Duodenal mucosa (tissue), 2 donors: Measurements from ENCODE around the gene CERS2.

Experiments
- H3K27ac ChIP-seq: one replicate; pipeline ENCODE4 v1.7.0; 2013; ENCODE audit warnings: low read depth, low read length
- H3K27me3 ChIP-seq, 2 donors: one replicate each; pipeline ENCODE4 v1.7.0; 2013; ENCODE audit warnings: low read length in 2 of 2, control low read depth in 1 of 2; ENCODE audit not compliant: insufficient read depth in 2 of 2, control insufficient read depth in 1 of 2
- H3K36me3 ChIP-seq, 2 donors: one replicate each; pipeline ENCODE4 v1.7.0; 2013; ENCODE audit warnings: low read length in 2 of 2, control low read depth in 1 of 2; ENCODE audit not compliant: insufficient read depth in 2 of 2, control insufficient read depth in 1 of 2
- H3K4me1 ChIP-seq, 2 donors: one replicate each; pipeline ENCODE4 v1.7.0; 2013; ENCODE audit warnings: low read length in 2 of 2, control low read depth in 1 of 2; ENCODE audit not compliant: insufficient read depth in 2 of 2, control insufficient read depth in 1 of 2
- H3K4me3 ChIP-seq, 2 donors: one replicate each; pipeline ENCODE4 v1.7.0; 2013; ENCODE audit warnings: low read length in 2 of 2, low read depth in 1 of 2
- H3K9ac ChIP-seq, 2 donors: one replicate each; pipeline ENCODE4 v1.7.0; 2013; ENCODE audit warnings: low read length in 2 of 2, low read depth in 1 of 2
- H3K9me3 ChIP-seq, 2 donors: one replicate each; pipeline ENCODE4 v1.7.0; 2013; ENCODE audit warnings: low read length in 2 of 2, control low read depth in 1 of 2; ENCODE audit not compliant: control insufficient read depth in 1 of 2

CERS2 gene

DNA sequence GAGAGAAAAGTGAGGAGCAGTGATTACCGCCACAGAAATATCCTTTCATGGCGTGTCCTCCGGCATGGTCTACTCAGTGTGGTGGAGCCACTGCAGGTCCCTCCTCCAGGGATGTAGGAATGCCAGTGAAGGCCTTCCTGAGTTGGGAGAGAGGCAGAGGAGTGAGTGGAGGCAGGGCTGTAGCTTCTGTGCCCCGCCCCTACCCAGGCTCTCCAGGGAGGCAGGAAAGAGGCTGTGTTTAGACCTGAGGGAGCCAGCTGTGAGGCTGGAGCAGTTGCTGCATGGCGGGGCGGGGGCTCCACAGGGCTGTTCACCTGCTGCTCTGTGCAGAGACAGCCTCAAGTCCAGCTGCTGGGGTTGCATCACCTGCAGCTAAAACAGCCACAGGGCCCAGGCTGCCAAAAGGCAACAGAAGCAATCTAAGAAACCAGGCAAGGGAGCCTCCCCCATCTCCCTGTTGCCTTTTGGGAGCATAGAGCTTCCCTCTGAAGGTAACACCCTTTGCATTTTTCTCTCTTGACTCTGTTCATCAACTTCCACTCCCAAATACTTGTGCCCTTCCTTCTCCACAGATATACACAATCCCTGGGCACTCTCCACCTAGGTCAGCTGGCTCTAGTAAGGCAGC is 6.7 kb upstream of the CERS2 start:
- H3K4me3 ChIP-seq, result no peak overlapping the region
- H3K27me3 ChIP-seq, result no peaks in the 10 kb centered on the region
- H3K9ac ChIP-seq, result no peak overlapping the region
- no peak overlapping the region for H3K27ac ChIP-seq
- no peaks in the 10 kb centered on the region for H3K9me3 ChIP-seq
- peaks cover 39 to 41% of the 10 kb centered on the region in 2 donors for H3K4me1 ChIP-seq
- no peaks in the 10 kb centered on the region for H3K36me3 ChIP-seq

DNA sequence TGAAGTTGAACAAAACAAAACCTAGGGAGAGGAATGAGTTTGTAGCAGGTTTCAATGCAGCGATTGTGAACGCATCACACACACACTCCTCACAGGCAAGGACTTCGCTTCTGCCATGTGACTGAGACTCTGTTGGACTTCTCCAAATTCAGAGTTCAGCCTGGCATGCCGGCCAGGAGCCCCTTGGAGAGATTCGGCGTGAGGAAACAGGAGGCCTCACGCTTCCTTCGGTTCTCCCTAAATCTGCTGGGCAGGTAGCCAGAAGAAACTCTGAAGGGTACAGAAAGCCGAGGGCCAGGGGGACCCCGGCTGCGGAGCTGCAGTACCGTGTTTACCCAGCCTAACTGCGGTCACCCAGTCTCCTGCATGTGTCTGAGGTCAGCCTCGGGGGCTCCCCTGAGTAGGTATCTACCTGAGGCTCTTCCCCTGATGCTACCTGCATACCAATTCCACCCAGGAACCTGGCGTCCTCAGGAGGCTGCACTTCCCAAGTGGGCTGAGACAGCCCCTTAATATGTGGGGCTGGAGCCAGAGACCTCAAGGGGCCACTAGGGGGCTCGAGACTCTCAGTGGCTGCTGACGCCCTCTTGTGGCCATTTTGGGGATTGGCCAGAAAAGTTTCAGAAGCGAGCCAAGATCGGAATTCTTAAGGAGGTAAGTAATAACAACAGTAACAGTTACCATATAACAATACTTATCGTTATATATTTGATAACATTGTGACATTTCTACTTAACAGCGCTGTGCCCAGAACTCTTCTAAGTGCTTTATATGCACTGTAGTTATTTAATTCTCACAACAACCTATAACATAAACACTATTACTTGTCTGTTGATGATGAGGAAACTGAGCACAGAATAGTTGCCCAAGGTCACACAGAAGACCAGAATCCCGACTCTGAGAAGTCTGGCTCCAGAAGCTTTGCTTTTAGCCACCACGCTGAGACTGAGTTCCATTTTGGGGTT is 4.7 kb upstream of the CERS2 start:
- Histone ChIP-seq H3K9me3 (no peaks in the 10 kb centered on the region), H3K4me3 (peak overlapping the region; percentile 19 to 46), H3K36me3 (no peaks in the 10 kb centered on the region), H3K27ac (no peak overlapping the region), H3K9ac (peak overlapping the region in 1 of 2 donors; percentile 15), H3K4me1 (peaks cover 39 to 41% of the 10 kb centered on the region in 2 donors), H3K27me3 (no peaks in the 10 kb centered on the region)

DNA sequence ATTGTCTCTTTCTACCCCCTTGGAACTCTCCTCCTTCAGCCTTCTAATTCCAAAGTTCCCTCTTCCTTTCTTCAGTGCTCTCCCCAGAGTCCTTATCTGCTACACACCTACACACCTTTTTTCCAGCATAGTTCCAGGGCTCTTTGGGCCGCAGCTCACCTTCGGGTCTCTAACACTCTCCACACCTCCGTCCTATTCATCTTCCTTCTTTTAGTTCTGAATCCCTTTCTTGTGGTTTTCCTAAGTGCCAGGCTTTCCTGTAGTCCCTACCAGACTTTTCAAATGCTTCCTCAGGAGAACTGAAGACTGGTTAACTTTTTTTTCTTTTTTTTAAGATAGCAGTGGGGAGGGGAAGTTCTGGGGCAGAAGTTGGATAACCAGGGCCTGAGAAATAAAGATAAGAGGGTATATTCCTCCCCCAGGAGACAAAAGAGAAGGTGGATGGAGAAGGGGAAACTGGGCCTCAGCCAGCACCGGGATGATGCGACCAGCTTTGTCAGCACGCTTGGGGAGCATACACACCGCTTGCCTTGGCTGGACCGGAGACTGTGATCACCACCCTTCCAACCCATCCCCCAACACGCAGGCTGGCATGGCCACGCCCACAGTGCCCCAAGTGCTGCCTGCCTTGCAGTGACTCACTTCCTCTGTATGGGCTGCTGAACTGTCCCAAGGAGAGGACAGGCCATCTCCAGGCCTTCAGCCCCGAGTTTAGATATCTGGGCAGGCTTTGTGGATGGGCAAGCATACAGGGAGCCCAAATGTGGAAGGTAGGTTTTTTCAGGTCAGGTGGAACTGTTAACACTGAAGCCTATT is 2.5 kb upstream of the CERS2 start:
- Histone ChIP-seq H3K36me3 (no peaks in the 10 kb centered on the region), H3K4me3 (peak overlapping the region in 1 of 2 donors; percentile 46), H3K4me1 (peaks cover 49 to 50% of the 10 kb centered on the region in 2 donors), H3K27me3 (no peaks in the 10 kb centered on the region), H3K9me3 (no peaks in the 10 kb centered on the region), H3K27ac (peak overlapping the region; percentile 59), H3K9ac (peak overlapping the region in 1 of 2 donors; percentile 20)

DNA sequence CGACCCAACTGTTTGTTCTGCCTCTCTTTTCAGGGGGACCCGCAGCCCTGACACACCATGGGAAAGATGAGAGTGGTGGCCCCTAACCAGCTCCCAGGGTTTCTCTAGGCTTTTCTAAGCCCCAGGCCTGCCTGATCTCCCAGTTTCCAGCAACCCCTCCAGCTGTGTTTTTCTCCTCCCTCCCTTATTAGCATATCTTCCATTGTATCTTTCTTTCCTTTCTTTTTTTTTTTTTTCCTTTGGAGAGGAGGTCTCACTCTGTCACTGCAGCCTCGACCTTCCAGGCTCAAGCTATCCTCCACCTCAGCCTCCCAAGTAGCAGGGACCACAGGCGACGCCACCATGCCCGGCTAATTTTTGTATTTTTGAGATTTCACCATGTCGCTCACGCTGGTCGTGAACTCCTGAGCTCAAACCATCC is 1.8 kb upstream of the CERS2 start:
- Histone ChIP-seq H3K27me3 (no peaks in the 10 kb centered on the region), H3K9me3 (no peaks in the 10 kb centered on the region), H3K36me3 (no peaks in the 10 kb centered on the region), H3K9ac (no peak overlapping the region), H3K4me3 (no peak overlapping the region), H3K27ac (no peak overlapping the region), H3K4me1 (peaks cover 49 to 50% of the 10 kb centered on the region in 2 donors)

DNA sequence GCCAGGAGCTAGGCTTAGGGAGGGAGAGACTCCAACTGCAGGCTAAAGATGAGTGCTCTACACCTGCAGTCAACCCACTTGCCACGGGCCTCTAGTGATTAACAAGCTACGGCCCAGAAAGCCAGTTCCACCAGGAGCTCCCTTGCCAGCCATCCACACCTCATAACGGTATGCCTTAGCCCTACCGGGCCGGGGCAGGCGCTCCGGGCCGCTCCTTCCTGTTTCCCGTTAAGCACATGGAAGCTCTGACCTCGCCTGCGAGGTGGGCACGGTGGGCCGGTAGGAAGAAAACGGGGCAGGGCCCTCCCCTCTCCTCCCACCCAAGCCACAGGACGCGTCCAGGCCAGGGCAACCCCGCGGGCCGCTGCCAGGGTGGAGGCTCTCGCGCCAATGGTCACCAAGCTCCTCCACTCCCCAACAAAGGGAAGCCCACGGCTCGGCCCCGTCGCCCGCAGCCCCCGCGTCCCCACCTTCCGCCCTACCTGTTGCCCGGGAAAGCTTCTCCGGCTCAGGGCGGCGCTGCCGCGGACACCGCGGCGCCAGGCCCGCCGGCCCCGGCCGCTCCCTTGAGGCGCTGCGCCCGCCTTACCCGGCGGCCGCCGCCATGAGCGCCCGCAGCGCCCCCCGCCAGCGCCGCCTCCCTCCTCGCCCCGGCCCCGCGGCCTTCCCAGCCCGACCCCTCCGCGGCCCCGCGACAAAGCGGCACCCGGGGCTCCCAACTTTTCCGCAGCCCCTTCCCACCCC is 627 bp downstream of the CERS2 start:
- Histone ChIP-seq H3K9me3 (no peaks in the 10 kb centered on the region), H3K9ac (peak overlapping the region; percentile 92 to 94), H3K36me3 (peaks cover 0 to 5% of the 10 kb centered on the region in 2 donors), H3K4me3 (peak overlapping the region; percentile 85 to 96), H3K4me1 (peaks cover 47 to 52% of the 10 kb centered on the region in 2 donors), H3K27ac (peak overlapping the region; percentile 87), H3K27me3 (no peaks in the 10 kb centered on the region)

DNA sequence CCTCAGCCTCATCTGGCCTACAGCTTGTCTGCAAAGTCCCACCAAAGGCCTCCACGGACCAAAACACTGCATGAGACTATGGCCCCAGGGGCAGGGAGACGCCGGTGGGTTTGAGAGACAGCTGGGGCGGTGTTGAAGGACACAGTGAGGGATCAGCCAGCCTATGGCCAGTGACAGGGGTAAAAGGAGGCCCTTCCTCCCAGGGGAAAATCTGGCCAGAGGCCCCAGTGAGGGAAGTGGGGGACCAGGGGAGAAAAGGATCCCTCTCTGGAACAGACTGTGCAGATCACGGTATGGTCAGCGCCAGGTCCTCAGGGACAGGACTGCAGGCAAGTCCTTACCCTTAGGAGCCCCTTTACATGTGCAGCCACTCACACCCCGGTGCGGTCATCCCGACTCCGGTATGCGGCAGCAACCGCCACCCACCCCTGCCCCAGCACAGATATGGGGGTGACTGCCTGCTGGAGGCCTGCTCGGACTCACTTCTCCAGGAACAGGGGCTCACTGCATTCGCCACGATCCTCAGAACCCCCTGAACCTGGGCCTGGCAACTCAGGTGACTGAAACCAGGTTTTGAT is 1.3 kb downstream of the CERS2 start:
- peak overlapping the region; percentile 92 to 94 for H3K9ac ChIP-seq
- no peaks in the 10 kb centered on the region for H3K27me3 ChIP-seq
- no peaks in the 10 kb centered on the region for H3K9me3 ChIP-seq
- peak overlapping the region; percentile 87 for H3K27ac ChIP-seq
- H3K36me3 ChIP-seq, result peaks cover 6 to 12% of the 10 kb centered on the region in 2 donors
- peaks cover 45 to 50% of the 10 kb centered on the region in 2 donors for H3K4me1 ChIP-seq
- H3K4me3 ChIP-seq, result peak overlapping the region; percentile 85 to 96

DNA sequence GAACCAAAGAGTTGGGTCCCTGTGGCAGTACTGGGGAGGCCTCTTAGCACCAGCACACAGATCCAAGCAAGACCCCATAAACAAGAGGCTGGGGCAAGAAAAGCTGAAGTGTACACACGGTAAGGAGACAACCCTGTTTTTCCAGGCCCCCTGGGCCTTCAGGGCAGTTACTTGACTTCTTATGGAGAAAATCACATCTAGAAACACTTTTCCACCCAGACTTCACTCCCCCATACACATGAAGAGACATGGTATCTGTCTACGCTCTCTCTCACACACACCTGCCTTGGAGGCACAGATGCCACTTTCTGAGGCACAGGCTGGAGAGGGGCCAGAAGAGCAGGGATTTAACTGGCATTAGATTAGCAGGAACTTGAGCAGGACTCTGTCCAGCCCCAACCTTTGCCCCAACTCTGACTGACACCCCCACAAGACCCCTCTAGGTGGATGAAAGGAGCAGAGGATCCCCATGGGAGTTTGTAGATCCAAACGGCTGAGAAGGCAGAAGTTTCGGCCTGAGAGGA is 2.2 kb downstream of the CERS2 start:
- Histone ChIP-seq H3K9ac (peak overlapping the region; percentile 92 to 94), H3K4me3 (peak overlapping the region; percentile 85 to 96), H3K36me3 (peaks cover 14 to 20% of the 10 kb centered on the region in 2 donors), H3K27me3 (no peaks in the 10 kb centered on the region), H3K4me1 (peaks cover 42 to 47% of the 10 kb centered on the region in 2 donors), H3K9me3 (no peaks in the 10 kb centered on the region), H3K27ac (peak overlapping the region; percentile 41)

DNA sequence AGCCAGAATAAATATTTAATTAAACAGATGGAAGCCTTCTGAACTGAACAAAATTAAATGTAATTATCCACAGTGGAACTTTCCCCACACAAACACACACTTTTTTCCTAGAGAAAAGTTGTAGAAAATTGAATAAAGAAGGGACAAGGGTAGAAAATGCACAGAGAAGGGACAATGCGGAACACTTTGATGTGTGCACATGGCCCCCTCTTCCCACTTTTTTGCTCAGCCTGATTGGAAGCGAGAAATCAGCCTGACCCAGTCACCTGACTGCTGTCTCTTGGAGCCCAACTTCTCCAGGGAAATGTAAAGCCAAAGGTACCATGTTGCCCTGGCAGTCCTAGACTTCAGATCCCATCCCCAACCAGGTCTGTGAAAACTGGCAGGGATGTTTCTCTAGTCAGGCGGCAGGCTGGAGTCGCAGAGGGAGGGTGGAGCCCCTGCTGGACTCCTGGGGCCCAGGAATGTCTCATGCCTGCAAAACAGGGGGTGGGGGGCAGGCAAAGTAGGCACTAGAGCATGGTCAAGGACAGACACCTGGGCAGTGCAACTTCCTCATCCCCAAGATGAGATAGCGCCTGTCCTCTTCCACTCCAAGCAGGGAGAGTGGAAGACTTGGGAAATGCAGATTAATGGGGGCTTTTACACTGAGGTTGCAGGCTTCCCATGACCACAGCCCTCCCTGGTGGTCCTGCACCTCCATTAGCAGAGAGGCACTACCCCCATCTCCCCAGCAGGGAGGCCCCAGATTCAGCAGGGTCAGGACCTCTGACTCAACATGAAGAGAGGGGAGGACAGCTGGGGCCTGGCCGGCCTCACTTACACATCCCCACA is 2.8 kb downstream of the CERS2 start:
- peak overlapping the region; percentile 85 to 96 for H3K4me3 ChIP-seq
- H3K4me1 ChIP-seq, result peaks cover 35 to 40% of the 10 kb centered on the region in 2 donors

More for the DNA sequence above, 2.8 kb downstream of the CERS2 start:
- no peaks in the 10 kb centered on the region for H3K27me3 ChIP-seq
- H3K27ac ChIP-seq, result peak overlapping the region; percentile 41
- H3K9me3 ChIP-seq, result no peaks in the 10 kb centered on the region
- H3K9ac ChIP-seq, result peak overlapping the region; percentile 92 to 94
- peaks cover 20 to 27% of the 10 kb centered on the region in 2 donors for H3K36me3 ChIP-seq
